HT-29 (cell line): ENCODE results near the gene COMP. TPM values are rescaled to one million over a fixed set of nuclear protein-coding genes. Genes with fewer than 3 reads are reported as not detected.
"Not testable (repeated sequence)": the region's sequence is repeated elsewhere in the genome, so short reads cannot be mapped to it uniquely, and the experiment has no call there.

Source experiments
- DNase-seq: peaks from one replicate; pipeline ENCODE4 v3.0.0-alpha.2; 2015; ENCODE audit warnings: low spot score
- total RNA-seq: library from RNA; depleted of rRNA; stranded (reverse); fragments of >200 nt; shearing (Covaris generic); gene quantifications from 2 replicates; pipeline ENCODE4 v1.2.3, GENCODE V29; 2014; rRNA removed

COMP gene
- total RNA-seq, result not detected in 2 replicates

- DNase-seq, result no peak
Measured at GRCh38 chr19:18790566-18791314, at the start of gene COMP. TSS of gene COMP (minus strand) at chr19:18791305. CDS start at chr19:18791269, 36 bp downstream.

- no peak for DNase-seq
Measured at GRCh38 chr19:18840288-18841267, 49.5 kb upstream of the COMP start.

- no peak for DNase-seq
Measured at GRCh38 chr19:18839465-18840287, 48.6 kb upstream of the COMP start.

- no peak for DNase-seq
Measured at GRCh38 chr19:18834644-18834984, 43.5 kb upstream of the COMP start.

- peak; percentile 12 for DNase-seq
Measured at GRCh38 chr19:18833849-18834643, 42.9 kb upstream of the COMP start.

GRCh38 chr19:18833141-18833476, 42.0 kb upstream of the COMP start:
- peak; percentile 8 for DNase-seq

GRCh38 chr19:18832306-18833140, 41.4 kb upstream of the COMP start:
- peak; percentile 26 for DNase-seq

- peak; percentile 83 for DNase-seq
Measured at GRCh38 chr19:18831524-18832305, 40.6 kb upstream of the COMP start, which contains the start of gene UPF1. TSS of gene UPF1 (plus strand) at chr19:18831959. CDS start at chr19:18832210, 251 bp downstream.

- no peak for DNase-seq
Measured at GRCh38 chr19:18830488-18830887, 39.4 kb upstream of the COMP start.

GRCh38 chr19:18828786-18829185, 37.7 kb upstream of the COMP start:
- no peak for DNase-seq

- DNase-seq, result no peak
Measured at GRCh38 chr19:18817574-18817973, 26.5 kb upstream of the COMP start.

- DNase-seq, result not testable (repeated sequence)
Measured at GRCh38 chr19:18816645-18817044, 25.5 kb upstream of the COMP start.

GRCh38 chr19:18815673-18816072, 24.6 kb upstream of the COMP start:
- no peak for DNase-seq

GRCh38 chr19:18814063-18814462, 23.0 kb upstream of the COMP start:
- DNase-seq, result no peak

GRCh38 chr19:18811638-18812037, 20.5 kb upstream of the COMP start:
- DNase-seq, result not testable (repeated sequence)

GRCh38 chr19:18809149-18809868, 18.2 kb upstream of the COMP start:
- no peak for DNase-seq

GRCh38 chr19:18807861-18808331, 16.8 kb upstream of the COMP start:
- DNase-seq, result no peak

- DNase-seq, result no peak
Measured at GRCh38 chr19:18804643-18805042, 13.5 kb upstream of the COMP start.
